Measurements from ENCODE around the gene ZNF154. TPM values are rescaled to one million over a fixed set of nuclear protein-coding genes. Genes with fewer than 3 reads are reported as not detected.

ZNF154 gene
- total and polyA plus RNA-seq, 7 donors = 0.61 to 2.8 (median 1.4) TPM

GRCh38 chr19:57688011-57688763 lies 20.8 kb downstream of the ZNF154 start:
- intact Hi-C loops (cut with DNase I) = no loop called here
- 96 to 98% (median 98%) methylated on average over 6 of the region's 6 CpGs for WGBS, 3 donors
- no peak overlapping the region for H3K27ac ChIP-seq
- no peaks in the 10 kb centered on the region for H3K4me1 ChIP-seq
- peaks cover 24 to 43% of the 10 kb centered on the region in 2 donors for H3K36me3 ChIP-seq (ENCODE audit: insufficient read depth in 1 of 2, low read depth in 1 of 2)
- no peak overlapping the region for H3K4me3 ChIP-seq
- ATAC-seq = no peak
- TF ChIP-seq CTCF (IDR thresholded peaks at IDR 0.05) = no peak
- no peak for DNase-seq
- peaks cover 88% of the 10 kb centered on the region for H3K9me3 ChIP-seq
- no peaks in the 10 kb centered on the region for H3K27me3 ChIP-seq (ENCODE audit: insufficient read depth in 3 of 3, low read length in 2 of 3)

- intact Hi-C loops (cut with DNase I) = no loop called here
- Histone ChIP-seq H3K27me3 (ENCODE audit: insufficient read depth in 3 of 3, low read length in 2 of 3) (no peaks in the 10 kb centered on the region), H3K4me1 (peaks cover 5% of the 10 kb centered on the region), H3K9me3 (peaks cover 88% of the 10 kb centered on the region), H3K27ac (no peak overlapping the region), H3K36me3 (ENCODE audit: insufficient read depth in 1 of 2, low read depth in 1 of 2) (peaks cover 24 to 43% of the 10 kb centered on the region in 2 donors), H3K4me3 (no peak overlapping the region)
- 98 to 99% (median 98%) methylated on average over 12 of the region's 12 CpGs for WGBS, 3 donors
- ATAC-seq (no peak), DNase-seq (no peak)
- no peak for TF ChIP-seq CTCF (IDR thresholded peaks at IDR 0.05)
These were observed 21.5 kb downstream of the ZNF154 start for GRCh38 chr19:57687363-57688010.

- DNase-seq = no peak
- 97 to 100% (median 98%) methylated on average over 3 of the region's 3 CpGs for WGBS, 3 donors
- Histone ChIP-seq H3K27me3 (ENCODE audit: insufficient read depth in 3 of 3, low read length in 2 of 3) (no peaks in the 10 kb centered on the region), H3K27ac (no peak overlapping the region), H3K4me1 (peaks cover 6% of the 10 kb centered on the region), H3K4me3 (no peak overlapping the region), H3K36me3 (ENCODE audit: insufficient read depth in 1 of 2, low read depth in 1 of 2) (peaks cover 24 to 43% of the 10 kb centered on the region in 2 donors), H3K9me3 (peaks cover 83% of the 10 kb centered on the region)
- ATAC-seq = no peak
- no peak for TF ChIP-seq CTCF (IDR thresholded peaks at IDR 0.05)
- intact Hi-C loops (cut with DNase I) = no loop called here
These were observed 22.3 kb downstream of the ZNF154 start for GRCh38 chr19:57686727-57687126.

- ATAC-seq (no peak), DNase-seq (no peak)
- peaks cover 14 to 34% of the 10 kb centered on the region in 2 donors for H3K36me3 ChIP-seq (ENCODE audit: insufficient read depth in 1 of 2, low read depth in 1 of 2)
- intact Hi-C loops (cut with DNase I) = no loop called here
- 2 to 4% (median 2%) methylated on average over 19 of the region's 19 CpGs for WGBS, 3 donors
- peaks cover 44% of the 10 kb centered on the region for H3K9me3 ChIP-seq
- H3K27me3 ChIP-seq (ENCODE audit: insufficient read depth in 3 of 3, low read length in 2 of 3) = no peaks in the 10 kb centered on the region
- peak overlapping the region; percentile 95 for H3K4me3 ChIP-seq
- peak overlapping the region; percentile 69 for H3K27ac ChIP-seq
- TF ChIP-seq CTCF (IDR thresholded peaks at IDR 0.05) = no peak
- H3K4me1 ChIP-seq = peaks cover 6% of the 10 kb centered on the region
These were observed 26.7 kb downstream of the ZNF154 start for GRCh38 chr19:57682226-57682766.

Measured in psoas muscle (tissue), 8 donors.